Measurements from ENCODE around the gene FBXL17.
"Not testable (repeated sequence)": the region's sequence is repeated elsewhere in the genome, so short reads cannot be mapped to it uniquely, and the experiment has no call there.

The FBXL17 gene

DNA sequence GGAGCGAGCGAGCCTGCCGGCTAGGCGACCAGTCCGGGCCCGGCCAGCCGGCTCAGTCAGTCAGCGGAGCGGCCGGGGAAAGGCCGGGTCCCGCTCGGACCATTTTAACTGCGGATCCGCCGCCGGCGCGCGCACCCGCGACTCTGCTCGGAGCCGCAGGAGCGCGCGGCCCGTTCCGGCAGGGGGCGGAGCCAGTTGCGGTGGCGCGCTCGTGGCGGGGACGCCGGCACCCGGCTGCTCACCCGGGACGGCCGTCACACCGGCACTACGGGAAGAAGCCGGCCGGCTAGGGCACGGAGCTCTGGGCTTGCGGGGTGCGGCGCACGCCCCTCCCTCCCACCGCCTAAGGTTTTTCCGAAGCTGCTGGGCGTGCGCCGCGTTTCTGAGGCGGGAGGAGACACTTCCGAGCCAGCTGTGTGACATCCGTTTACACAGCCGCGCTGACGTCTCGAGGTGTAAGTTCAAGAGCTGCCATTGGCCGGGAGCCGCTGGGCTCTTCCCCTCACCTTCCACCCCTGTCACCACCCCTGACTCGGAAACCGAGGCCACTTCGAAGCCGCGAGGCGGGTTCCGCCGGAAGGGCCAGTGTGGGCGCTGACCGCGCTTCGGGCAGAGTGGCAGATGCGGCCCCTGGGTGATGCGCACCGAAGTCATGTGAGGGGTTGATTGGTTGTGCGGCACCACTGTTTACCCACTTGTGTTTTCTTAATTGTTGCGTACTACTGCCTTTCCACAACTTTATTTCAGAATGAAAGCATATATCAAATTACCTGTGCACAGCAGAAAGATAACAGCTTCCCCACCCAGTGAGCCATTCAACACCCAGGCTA, at the start of gene FBXL17:
Gene FBXL17, minus strand, starts transcription at position 145 of the 830 bp plus-strand sequence.
- DNase-seq (ENCODE audit: low spot score), result peak; percentile 88

DNA sequence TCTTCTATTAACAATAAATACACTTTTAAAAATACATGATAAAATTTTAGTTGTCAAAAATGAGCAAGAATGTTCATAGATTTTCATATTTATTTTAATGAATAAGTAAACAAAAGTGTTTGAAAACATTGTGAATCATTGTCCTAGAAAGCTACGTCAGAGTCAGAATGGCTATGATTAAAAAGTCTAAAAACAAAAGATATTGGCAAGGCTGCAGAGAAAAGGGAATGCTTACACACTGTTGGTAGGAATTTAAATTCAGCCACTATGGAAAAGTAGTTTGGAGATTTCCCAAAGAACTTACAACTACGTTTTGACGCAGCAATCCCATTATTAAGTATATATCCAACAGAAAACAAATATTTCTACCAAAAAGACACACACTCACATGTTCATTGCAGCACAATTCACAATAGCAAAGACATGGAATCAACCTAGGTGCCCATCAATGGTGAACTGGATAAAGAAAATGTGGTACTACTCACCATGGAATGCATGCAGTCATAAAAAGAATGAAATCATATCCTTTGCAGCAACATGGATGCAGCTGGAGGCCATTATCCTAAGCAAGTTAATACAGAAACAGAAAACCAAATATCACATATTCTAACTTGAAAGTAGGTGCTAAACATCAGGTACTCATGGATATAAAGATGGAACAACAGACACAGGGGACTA, 49.2 kb upstream of the FBXL17 start:
- no peak for DNase-seq (ENCODE audit: low spot score)

DNA sequence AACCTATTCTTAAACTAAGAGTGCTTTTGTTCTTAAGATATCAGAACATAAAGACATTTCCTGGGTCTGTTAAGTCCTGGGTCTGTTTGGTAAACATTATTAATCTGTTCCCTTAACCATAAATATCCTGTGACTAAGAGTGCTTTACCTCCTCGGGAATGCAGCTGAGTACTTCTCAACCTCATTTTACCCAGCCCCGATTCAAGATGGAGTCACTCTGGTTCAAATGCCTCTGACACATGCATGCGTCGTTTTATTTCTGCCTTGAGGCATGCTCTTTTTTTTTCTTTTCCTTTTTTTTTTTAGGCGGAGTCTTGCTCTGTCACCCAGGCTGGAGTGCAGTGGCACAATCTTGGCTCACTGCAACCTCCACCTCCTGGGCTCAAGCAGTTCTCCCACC, 39.8 kb upstream of the FBXL17 start:
- no peak for DNase-seq (ENCODE audit: low spot score)

DNA sequence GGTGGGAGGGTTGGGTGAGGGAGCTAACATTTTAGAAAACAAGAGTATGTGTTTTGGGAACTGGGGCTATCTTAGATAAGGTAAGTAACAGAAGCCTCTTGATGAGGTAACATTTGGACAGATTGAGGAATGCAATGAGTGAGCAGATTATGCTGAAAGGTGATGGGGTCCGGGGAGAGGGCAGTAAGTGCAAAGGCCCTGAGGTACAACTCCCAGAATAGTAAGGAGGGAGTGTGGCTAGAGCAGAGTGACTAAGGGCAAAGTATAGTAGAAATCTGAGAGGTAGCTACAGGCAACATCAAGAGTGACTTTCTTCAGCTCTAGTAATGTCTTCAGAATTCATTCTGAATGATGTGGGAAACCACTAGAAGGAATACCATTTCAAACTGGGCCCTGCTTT, 38.9 kb upstream of the FBXL17 start:
- no peak for DNase-seq (ENCODE audit: low spot score)

DNA sequence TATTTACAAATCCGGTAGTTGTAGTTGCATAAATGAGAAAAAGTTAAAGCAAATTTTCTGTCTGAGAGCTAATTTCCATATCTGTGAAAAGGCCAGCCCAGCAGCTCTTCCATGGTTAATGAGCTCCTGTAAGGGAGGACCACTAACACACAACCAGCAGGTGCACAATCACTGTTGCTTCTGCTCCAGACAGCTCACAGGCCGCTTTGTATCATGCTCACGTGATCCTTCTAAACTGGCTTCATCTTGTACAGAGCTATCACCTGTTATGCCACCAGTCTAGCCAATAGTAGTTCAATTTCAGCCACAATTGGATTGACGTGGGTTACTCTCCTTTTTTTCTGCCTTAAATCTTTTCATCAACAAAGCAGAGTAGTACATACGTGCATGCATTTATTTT, 38.3 kb upstream of the FBXL17 start:
- no peak for DNase-seq (ENCODE audit: low spot score)

DNA sequence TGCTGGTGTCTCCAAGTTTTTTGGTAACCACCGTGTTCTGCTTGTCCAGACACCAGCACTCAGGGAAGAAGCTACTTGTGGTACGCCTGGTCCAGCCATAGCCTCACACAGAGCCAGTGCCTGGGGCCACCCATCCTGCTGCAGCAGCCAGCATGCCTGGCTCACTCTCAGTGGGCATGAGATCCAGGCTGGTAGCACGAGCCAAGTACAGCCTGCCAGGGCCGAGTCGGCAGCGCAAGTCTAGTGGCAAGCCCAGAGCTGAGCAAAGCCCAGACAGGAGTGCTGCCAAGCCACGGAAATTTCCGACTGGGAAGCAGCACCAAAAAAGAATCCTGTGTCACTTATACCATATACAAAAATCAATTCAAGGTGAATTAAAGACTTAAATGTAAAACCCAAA, 36.3 kb upstream of the FBXL17 start:
- DNase-seq (ENCODE audit: low spot score), result no peak

- DNase-seq (ENCODE audit: low spot score), result no peak
These were observed 35.3 kb upstream of the FBXL17 start for GRCh38 chr5:108417166-108417670.

DNA sequence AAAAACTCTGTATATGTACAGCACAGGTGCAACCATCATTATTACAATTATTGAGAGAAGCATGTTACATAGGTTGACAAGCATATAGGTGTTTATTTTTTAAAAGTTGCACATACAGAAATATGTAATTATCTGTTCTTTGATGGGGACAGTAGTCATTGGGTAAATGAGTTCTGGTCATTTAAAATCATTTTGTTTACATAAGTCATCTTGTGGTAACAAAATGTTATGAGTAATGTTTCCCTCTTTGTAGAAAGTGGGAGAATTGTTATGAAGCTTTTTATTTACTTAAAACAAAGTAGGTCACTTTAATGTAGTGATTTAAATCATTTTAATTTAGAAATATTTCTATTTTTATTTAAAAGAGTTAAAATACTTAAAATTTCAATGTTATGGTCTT, 33.8 kb upstream of the FBXL17 start:
- DNase-seq (ENCODE audit: low spot score), result no peak

DNA sequence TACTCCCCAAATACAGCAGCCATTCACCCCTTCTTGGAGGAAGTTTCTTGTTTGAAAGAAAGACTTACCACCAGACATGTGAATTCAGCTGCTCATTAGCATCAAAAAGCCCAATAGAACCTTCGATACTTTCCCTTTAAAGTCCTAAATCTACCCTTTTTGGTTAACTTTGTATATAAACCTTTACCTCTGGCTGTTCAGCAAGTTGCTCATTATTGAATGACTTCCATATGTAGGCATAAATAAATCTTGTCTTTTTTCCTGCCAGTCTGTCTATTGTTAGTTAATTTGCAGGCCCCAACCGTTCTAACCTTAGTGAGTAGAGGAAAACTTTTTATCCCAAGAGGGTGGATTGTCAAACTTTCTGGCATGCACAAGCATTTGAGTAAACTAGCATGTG, 27.9 kb upstream of the FBXL17 start:
- DNase-seq (ENCODE audit: low spot score), result no peak

GRCh38 chr5:108405201-108405600, 23.3 kb upstream of the FBXL17 start:
- DNase-seq (ENCODE audit: low spot score), result not testable (repeated sequence)

GRCh38 chr5:108398964-108399363, 17.1 kb upstream of the FBXL17 start:
- DNase-seq (ENCODE audit: low spot score), result no peak

GRCh38 chr5:108396837-108397236, 14.9 kb upstream of the FBXL17 start:
- not testable (repeated sequence) for DNase-seq (ENCODE audit: low spot score)

DNA sequence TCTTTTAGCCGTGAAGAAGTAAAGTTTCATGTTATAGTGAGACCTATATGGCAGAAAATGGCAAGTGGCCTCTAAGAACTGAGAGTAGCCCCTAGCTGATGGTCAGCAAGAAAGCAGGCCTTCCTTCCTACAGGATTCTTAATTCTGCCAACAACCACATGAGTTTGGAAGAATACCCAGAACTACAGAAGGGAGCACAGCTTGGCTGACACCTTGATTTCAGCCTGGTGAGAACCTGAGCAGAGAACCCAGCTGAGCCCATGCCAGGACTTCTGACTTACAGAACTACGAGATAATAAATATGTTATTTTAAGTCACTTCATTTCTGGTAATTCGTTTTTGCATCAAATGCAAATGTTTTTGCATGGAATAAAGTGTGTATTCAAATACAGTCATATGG, 5.9 kb upstream of the FBXL17 start:
- no peak for DNase-seq (ENCODE audit: low spot score)

- DNase-seq (ENCODE audit: low spot score), result no peak
These were observed 4.6 kb upstream of the FBXL17 start for GRCh38 chr5:108386345-108387061.

DNA sequence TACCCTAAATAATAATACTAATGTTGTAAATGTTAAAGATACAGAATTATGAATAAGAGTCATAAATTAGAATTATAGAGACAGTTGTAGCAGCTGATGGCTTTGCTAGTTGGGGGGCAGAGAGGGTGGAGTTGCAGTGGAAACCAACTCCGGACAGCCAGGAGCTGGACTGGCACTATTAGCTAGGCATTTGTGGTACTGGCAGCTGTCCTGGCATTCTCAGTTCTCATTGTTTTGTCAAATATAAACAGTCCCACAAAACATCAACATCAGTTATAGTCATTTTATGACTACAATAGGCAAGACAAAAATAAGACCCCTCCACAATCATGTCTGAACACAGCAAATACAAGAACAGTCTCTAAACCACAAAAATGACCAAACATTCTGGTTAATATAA, 2.8 kb upstream of the FBXL17 start:
- DNase-seq (ENCODE audit: low spot score), result no peak

GRCh38 chr5:108382784-108383330, 959 bp upstream of the FBXL17 start:
- DNase-seq (ENCODE audit: low spot score), result peak; percentile 46

DNA sequence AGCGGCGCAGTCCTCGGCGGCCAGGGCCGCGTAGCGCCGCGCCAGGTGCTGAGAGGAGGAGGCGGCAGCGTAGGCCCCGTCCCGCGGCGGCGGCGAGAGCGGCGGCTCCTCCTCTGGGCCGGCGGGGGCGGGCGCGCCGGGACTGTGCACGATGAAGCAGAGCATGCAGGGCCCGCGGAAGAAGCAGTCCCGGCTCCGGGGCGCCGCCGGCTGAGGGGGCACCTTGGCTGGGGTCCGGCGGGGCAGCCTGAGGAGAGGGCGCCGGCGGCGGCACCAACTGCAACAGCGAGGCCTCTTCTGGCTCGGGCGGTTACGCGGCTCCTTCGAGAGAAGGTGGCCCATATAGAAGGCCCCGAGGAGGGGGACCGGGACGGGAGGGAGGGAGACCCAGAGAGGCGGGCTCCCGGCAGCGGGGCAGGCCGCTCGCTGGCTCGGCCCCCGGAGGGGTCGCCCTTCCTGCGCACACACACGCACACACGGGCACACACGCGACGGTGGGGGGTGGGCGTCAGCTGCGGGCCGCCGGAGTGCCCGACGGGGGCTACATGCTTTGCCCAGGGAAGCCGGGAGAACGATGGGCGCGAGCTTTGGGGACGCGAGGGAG, 446 bp downstream of the FBXL17 start:
- DNase-seq (ENCODE audit: low spot score), result peak; percentile 71

- peak; percentile 50 for DNase-seq (ENCODE audit: low spot score)
These were observed 1.2 kb downstream of the FBXL17 start for GRCh38 chr5:108380531-108381349.

GRCh38 chr5:108379722-108380530, 2.0 kb downstream of the FBXL17 start:
- DNase-seq (ENCODE audit: low spot score), result no peak

- DNase-seq (ENCODE audit: low spot score), result no peak
These were observed 6.1 kb downstream of the FBXL17 start for GRCh38 chr5:108375768-108376167.
